Gastroesophageal sphincter (tissue), 3 donors: ENCODE measurements around the gene ITGB8.

ENCODE experiments used
- POLR2A ChIP-seq, 2 donors: fragments of 450-650 bp; IDR thresholded peaks; one replicate each; pipeline ENCODE4 v1.6.1; 2017; ENCODE audit warnings: antibody characterized with exemption in 2 of 2, mild to moderate bottlenecking in 2 of 2, moderate library complexity in 1 of 2
- POLR2AphosphoS5 ChIP-seq: sonication (generic); formaldehyde crosslinking; IDR thresholded peaks from one replicate; pipeline ENCODE4 v1.6.1; 2017; ENCODE audit warnings: antibody characterized with exemption
- TF ChIP-seq, protein P1 (sequence below), 4 experiments: fragments of 200-600 bp in 2 of 4; fragments of 450-650 bp in 2 of 4; sonication (generic) in 1 of 4; IDR thresholded peaks; one replicate each; pipeline ENCODE4 v1.5.1; 2017 to 2019; ENCODE audit warnings: antibody characterized with exemption in 4 of 4, mild to moderate bottlenecking in 2 of 4, moderate library complexity in 2 of 4

DNA sequence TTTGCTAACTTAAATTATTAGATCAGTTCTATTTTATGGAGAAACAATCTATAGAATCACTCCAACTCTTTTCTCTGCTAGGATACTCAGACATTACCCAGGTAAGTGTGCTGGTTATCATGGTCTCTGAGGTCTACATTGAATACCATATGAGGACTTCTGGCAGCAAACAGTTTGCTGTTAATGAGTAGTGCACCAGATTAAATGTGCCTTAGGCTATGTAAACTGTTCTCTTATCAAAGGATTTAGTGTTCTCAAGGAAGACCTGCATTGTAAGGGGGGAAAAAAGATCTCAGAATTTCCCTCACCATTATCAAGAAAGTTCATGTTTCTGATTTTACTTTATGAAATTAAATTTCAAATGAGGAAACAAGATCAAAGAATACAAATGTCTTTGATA is 107.5 kb downstream of the ITGB8 start:
- TF ChIP-seq, protein P1, sequence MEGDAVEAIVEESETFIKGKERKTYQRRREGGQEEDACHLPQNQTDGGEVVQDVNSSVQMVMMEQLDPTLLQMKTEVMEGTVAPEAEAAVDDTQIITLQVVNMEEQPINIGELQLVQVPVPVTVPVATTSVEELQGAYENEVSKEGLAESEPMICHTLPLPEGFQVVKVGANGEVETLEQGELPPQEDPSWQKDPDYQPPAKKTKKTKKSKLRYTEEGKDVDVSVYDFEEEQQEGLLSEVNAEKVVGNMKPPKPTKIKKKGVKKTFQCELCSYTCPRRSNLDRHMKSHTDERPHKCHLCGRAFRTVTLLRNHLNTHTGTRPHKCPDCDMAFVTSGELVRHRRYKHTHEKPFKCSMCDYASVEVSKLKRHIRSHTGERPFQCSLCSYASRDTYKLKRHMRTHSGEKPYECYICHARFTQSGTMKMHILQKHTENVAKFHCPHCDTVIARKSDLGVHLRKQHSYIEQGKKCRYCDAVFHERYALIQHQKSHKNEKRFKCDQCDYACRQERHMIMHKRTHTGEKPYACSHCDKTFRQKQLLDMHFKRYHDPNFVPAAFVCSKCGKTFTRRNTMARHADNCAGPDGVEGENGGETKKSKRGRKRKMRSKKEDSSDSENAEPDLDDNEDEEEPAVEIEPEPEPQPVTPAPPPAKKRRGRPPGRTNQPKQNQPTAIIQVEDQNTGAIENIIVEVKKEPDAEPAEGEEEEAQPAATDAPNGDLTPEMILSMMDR (IDR thresholded peaks at IDR 0.05), result no peak
- no peak for TF ChIP-seq POLR2AphosphoS5
- no peak for TF ChIP-seq POLR2A (IDR thresholded peaks at IDR 0.05)
